Measurements from ENCODE around the gene ZNF462.
"Not testable (repeated sequence)": the region's sequence is repeated elsewhere in the genome, so short reads cannot be mapped to it uniquely, and the experiment has no call there.

The ZNF462 gene, protein sequence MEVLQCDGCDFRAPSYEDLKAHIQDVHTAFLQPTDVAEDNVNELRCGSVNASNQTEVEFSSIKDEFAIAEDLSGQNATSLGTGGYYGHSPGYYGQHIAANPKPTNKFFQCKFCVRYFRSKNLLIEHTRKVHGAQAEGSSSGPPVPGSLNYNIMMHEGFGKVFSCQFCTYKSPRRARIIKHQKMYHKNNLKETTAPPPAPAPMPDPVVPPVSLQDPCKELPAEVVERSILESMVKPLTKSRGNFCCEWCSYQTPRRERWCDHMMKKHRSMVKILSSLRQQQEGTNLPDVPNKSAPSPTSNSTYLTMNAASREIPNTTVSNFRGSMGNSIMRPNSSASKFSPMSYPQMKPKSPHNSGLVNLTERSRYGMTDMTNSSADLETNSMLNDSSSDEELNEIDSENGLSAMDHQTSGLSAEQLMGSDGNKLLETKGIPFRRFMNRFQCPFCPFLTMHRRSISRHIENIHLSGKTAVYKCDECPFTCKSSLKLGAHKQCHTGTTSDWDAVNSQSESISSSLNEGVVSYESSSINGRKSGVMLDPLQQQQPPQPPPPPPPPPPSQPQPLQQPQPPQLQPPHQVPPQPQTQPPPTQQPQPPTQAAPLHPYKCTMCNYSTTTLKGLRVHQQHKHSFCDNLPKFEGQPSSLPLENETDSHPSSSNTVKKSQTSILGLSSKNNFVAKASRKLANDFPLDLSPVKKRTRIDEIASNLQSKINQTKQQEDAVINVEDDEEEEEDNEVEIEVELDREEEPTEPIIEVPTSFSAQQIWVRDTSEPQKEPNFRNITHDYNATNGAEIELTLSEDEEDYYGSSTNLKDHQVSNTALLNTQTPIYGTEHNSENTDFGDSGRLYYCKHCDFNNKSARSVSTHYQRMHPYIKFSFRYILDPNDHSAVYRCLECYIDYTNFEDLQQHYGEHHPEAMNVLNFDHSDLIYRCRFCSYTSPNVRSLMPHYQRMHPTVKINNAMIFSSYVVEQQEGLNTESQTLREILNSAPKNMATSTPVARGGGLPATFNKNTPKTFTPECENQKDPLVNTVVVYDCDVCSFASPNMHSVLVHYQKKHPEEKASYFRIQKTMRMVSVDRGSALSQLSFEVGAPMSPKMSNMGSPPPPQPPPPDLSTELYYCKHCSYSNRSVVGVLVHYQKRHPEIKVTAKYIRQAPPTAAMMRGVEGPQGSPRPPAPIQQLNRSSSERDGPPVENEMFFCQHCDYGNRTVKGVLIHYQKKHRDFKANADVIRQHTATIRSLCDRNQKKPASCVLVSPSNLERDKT (N-terminal part only)

DNA sequence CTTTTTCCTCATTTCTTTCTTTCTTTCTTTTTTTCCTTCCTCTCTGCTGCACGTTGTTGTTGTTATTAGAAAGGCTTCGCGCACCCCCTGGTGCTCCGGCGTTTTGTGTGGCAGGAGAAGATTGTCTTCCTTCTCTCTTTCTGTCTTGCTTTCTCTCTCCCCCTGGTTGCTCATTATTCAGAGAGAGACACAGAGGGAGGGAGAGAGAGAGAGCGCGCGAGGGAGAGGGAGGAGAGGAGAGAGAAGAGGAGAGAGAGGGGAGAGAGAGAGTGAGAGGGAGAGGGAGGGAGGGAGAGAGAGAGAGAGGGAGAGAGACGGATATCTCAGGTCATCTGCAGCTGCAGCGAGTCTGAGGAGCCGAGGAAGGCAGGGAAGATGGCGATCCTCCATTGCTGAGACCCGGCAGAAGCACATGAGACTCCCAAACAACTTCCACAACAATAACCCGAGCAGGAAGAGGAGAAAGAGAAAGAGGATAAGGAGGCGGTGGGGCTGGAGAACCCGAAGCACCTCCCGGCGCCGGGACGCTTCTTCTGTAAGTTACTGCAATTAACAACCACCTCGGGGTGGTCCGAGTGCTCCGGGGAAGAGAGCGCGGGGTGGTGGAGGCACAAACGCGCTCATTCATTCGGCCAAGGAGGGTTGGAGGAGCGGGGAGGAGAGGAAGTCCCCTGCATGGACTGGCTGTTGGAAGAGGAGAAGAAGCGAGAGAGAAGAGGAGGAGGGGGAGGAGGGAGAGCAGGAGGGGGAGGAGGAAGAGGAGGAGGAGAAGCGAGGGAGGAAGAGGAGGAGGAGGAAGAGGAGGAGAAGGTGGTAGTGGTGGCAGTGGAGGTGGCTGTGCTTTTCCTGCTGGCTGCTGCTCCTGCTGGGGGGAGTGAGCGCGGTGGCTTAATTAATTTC lies at the start of gene ZNF462:
TSS of gene ZNF462 (plus strand) at position 346 of the 900 bp plus-strand sequence. CDS start 60,218 bp downstream, outside the sequence.
- no peak for DNase-seq

DNA sequence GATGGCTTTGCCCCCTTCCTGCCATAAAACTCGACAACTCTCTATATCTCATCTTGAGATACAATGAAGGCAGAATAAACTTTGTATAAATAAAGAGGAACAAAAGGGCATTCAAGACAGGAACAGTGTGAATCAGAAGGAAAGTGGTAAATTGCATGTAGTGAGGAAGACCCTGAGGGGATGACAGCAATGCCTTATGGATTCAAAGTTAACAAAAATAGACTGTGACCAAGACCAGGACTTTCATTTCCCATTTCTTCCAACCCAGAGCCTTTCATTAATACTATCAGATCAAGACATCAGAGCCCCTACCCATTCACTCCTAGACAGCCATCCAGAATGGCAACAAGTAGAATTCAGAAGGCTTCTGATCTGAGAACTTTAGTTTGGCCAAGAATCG lies 46.4 kb upstream of the ZNF462 start:
- no peak for DNase-seq

DNA sequence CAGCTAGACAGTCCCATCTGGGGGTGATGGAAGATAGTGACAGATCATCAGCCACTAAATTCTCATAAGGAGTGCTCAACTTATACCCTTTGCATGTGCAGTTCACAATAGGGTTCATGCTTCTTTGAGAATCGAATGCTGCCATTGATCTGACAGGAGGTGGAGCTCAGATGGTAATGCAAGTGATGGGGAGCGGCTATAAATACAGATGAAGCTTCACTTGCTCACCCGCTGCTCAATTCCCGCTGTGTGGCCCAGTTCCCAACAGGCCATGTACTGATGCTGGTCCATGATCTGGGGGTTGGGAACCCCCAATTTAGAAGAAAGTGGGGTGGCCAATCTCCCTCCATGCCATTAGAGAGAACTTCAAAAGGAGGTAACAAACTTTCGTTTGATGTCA lies 44.9 kb upstream of the ZNF462 start:
- no peak for DNase-seq

DNA sequence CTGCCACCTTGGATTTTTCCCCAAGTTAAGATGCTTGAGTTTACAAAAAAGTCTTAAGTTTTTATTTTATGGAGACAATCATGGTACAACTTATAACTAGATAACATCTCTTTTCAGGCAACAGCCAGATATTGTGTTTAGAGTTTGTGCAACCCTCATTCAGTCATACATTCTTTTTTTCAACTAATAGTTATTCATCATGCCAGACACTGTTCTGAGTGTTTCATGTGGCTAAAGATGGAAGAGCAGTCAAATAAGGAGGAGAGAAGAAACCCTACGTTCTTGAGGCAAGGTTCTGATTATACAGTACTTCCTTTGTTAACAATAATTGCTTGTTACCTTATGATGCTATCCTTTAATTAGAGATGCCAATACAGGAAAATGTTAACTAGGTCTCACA lies 42.1 kb upstream of the ZNF462 start:
- DNase-seq, result no peak

DNA sequence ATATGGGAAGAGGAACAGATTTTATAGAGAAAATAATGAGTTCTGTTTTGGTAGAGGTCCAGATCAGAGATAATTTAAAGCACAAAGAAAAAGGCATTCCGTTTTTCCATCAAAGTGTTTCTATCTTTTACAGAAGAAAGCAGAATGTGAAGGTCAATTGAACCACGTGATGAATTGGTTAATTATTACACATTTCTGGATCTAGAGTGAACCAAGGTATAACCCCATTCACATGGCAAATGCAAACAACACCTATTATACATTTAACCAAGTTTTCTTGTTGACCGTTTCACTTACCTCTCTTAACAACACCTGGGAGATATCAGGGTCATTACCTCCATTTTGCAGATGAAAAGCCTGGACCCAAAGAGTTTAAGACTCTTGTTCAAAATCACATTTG lies 34.9 kb upstream of the ZNF462 start:
- DNase-seq, result no peak

DNA sequence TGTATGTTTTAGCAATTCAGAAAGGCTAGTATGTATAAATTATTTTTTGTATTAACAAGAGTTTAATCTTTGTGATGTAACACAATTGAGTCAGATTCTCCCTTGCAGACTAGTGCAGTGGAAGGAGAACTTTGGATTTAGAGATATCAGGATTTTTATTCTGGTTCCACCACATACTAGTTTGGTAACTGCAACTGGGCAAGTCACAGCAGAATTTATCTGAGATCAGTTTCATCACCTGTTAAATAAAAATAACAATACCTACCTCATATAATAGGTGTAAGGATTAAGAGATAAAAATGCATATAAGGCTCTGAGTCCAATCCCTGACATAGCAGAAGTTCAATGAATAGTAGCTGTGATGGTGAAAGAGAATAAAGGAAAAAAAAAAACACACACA lies 34.0 kb upstream of the ZNF462 start:
- no peak for DNase-seq

DNA sequence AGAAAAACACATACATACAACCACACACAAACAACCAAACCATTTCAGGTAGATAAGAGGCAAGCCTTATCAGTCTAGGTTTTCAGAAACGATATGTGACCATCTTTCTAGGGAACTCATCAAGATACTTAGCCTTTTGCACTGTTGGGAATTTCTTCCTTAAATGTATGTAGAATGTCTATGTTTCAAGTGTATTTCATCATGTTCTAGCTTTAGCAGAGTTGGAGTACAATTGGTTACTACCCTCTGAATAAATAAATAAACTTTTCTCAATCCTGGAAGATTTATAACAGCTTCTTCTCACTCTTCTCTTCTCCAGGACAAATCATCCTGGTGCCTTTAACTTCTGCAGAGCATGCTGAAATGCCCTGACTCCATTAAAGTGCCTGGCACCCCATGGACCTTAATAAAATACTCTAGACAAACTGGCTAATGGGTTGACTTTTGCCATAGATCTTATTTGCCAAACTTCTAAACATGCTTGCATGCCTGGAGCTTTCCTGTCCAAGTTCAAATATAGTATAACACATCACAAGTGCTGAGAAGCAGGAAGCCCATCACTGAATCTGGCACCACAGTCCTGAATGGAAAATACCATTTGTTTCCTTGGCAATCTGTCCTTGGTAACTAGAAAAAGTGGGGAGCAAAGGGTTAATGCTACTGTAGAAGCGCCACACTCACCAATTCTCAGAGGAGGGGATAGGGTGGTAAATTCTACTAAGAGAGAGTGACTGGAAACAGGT lies 33.1 kb upstream of the ZNF462 start:
- DNase-seq, result no peak

DNA sequence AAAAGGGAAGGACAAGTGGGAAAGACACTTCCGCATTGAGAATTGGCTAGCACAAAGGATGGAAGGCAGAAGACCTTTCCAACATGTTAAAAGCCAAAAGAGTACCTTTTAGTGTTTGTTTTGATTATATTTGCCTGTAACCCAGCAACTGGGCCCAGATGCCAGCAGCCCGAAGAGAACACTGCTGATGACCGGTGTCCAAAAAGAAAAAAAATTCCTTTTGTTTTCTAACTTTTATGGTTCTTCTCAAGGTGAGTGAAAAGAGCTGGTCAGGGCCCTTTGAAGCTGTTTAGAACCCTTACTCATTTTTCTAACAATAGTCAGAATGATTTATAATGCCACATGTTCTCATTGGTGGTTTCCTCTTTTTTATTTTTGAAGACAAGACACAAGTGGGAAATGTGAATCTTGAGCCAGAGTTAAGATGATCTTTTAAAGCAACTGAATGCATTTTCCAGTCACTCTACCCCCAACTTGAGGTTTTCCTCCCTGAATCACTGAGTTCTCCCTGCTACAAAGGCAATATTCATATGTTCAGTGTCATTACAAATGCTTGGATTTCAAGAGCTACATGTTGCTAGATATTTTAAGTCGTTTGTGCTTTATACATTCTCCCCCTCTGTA lies 32.3 kb upstream of the ZNF462 start:
- no peak for DNase-seq

DNA sequence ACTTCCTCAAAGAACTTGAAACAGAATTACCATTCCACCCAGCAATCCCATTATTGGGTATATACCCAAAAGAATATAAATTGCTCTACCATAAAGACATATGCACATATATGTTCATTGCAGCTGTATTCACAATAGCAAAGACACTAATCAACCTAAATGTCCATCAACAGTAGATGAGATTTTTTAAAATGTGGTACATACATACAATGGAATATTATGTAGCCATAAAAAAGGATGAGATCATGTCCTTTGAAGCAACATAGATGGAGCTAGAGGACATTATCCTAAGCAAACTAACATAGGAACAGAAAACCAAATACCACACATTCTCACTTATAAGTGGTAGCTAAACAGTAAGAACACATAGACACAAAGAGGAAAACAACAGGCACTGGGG lies 28.1 kb upstream of the ZNF462 start:
- no peak for DNase-seq

DNA sequence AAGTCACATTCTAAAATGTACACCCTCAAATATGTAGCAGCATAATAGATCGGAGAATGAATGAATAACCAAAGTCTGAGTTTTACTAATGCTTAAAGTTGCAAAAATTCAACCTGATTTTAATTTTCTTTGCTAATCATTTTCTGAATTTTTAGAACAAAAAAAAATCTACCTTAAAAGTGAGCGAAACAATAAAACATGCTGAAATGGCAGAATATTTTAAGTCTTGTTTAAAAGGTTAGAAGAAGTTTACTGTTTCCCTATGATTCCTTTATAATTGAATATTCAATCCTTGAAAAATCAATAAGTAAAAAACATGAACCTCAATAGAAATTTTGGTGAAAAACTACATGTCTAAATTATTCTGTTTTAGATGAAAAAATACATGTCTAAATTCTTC lies 27.1 kb upstream of the ZNF462 start:
- DNase-seq, result no peak

DNA sequence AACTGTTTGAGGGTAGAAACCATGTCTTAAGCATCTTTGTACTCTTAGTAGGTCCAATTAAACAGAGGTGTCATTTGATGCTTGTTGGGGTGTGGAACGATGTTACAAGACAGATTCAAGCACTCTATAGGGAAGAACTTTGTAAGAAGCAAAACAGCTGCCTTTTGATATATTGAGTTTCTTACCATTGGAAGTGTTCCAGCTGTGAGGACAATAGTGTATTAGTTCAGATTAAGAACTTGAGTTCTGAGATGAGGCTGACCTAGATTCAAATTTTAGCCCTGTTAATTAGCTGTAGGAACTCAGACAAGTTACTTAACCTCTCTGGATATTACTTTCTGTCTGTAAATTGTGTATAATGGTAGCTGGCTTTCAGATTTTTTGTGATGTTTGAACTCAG lies 19.6 kb upstream of the ZNF462 start:
- no peak for DNase-seq

DNA sequence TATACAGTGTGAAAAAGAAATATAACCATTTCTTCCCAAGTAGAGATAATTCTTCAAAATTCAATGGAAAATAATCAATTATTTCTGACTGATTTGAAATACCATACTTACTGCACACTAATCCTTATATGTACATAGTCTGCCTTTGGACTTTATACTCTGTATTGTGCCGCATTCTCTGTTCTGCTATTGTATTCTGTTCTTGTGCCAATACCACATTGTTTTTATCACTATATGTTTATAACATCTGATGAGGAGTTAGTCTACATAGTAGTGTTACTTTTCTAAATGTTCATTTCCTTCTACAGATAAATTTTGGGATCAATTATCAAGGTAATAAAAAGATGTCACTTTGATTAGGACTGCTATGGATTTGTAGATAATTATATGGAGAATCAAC lies 16.7 kb upstream of the ZNF462 start:
- no peak for DNase-seq

DNA sequence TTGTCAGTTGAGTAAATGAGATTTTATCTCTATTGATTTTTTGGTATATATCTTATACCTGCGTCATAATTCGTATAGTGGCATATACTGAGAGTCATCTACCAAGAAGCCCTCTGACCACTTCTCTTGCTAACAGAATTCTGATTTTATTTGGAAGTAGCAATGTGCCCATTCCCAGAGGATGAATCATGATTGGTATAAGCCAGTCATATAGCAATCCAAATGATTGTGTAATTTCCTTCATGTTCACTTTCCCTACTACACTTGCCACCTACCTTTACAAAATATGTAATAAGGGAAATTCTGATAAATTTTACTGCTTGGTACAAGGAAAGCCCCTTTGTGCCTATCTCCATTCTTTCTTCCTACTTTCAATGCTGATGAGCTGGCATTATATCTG lies 16.1 kb upstream of the ZNF462 start:
- DNase-seq, result no peak

DNA sequence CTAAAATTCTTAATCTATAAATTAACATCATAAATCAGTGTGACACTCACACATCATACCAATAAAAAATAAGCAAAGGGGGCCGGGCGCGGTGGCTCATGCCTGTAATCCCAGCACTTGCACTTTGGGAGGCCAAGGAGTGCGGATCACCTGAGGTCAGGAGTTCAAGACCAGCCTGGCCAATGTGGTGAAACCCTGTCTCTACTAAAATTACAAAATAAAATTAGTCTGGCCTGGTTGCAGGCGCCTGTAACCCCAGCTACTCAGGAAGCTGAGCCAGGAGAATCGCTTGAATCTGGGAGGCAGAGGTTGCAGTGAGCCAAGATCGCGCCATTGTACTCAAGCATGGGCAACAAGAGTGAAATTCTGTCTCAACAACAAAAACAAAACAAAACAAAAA lies 11.3 kb upstream of the ZNF462 start:
- DNase-seq, result not testable (repeated sequence)

DNA sequence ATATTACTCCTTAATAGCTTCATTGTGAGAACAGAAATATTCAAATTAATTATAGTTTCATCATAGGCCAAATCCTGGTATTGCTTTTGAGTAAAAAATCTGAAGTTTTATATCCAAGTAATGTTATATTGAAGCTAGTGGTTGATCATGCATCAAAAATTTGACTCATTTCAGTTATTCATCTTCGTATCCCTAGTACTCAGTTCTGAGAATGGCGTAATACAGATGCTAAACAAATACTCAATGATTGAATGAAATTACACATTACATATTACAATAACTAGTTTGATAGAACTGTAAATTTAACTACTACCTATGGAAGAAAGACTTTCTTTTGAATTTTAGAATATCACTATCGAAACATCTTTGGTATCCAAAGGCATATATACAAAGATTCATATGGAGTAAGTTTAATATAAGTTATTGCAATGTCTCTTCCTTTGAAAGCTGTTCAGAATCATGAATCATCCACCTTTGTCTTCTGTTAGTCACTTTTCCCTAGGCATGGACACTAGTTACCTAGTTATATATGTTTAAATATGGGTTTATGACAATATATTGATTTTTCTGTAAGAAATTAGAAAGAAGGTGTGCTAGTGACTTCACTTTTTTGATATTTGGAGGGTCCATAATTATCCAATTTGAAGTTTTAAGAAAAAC lies 5.0 kb upstream of the ZNF462 start:
- DNase-seq, result no peak

DNA sequence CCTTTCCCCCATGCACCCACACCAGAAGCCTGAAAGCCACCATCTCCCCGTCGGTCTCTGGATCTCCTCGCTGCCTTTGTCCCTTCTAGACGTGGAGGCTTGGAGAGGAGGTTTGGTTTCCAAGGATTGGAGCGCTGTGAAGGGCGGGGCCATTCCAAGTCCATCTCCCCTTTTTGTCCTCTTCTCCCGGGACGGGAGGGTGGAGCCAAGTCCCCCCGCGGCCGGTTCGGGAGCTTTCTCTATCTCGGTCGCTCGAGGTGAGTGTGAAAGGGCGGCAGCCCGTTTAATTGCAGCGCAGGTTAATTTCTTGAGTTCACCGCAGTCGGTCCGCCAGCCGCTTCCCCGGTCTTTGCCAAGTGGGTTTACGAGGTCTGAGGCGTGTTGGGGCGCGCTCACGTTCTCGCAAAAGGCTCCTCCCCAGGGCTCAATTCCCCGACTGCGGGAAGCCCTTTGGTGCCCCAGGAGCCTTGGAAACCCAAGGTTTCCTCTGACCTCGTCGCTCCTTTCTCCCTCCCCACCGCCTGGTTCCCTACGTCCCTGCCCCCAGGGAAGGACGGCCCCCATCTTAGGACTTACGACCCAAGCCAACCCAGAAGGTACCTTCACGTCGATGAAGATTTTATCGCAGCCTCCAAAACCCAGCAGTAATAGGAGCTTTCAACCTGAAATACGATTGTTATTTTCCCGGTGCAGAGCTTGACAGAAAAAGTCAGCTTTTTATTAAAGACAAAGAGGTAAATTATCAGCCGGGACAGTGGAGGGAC lies 2.8 kb upstream of the ZNF462 start:
- no peak for DNase-seq

DNA sequence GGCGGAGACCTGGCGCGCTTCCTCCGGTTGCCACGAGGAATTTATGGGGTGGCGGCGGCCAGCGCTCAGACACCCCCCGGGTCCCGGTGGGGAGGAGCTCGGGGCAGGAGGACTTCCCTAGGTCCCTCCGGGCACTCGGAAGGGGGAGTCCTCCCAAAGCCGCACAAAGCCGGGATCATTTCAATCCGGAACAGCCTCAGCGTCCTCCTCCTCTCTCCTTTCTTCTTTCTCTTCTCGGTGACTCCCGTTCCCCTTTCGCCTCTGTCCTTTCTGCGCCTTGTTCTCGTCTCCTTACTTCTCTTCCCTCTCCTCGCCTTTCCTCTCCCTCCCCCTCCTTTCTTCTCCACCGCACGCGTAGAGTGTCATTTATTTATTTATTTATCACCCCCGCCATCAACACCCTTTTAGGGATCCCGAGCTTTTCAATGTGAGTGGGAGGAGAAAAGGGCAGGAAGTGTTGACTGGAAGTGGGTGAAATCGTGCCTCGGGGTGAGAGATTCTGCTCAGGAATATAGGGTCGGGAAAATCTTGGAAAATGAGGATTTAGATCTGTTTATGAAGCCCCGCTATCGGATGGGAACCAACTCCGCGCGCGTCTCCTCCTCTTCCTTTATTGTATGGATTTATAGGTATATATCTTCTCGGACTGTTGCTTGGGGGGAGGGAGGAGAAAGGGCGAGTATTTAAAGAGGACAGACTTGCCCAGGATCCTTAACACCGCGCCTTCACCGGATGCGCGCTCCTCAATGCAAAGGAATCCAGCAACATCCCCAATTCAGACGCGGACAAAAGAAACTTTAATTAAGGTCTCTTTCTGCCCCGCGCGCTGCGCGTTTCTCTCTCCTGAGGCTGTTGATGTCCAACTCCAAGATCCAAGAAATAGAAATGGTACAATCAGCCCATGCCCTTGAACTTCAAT lies 2.0 kb upstream of the ZNF462 start:
- no peak for DNase-seq

DNA sequence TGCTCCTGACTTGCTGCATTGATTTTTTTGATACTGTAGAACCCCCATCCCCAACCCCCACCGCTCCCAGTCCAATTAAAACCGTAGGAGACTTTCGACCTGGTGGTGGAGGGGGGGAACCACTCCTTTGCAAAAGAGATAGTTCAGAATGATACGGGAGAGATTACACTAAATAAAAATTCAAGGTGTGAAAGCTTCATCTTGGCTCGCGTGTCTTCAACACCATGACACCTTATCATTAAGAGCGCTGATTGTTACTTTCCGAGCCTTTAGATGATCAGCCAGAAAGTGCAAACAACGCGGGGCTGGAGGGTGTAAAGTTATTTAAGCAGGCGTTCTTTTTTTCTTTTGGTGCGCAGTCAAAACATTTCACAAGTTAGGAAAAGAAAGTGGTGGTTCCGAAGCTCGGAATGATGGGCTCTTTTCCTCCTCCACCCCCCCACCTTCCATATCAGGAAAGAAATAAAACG lies 1.3 kb upstream of the ZNF462 start:
- no peak for DNase-seq
